ENCODE results near the gene VARS1.

DNA sequence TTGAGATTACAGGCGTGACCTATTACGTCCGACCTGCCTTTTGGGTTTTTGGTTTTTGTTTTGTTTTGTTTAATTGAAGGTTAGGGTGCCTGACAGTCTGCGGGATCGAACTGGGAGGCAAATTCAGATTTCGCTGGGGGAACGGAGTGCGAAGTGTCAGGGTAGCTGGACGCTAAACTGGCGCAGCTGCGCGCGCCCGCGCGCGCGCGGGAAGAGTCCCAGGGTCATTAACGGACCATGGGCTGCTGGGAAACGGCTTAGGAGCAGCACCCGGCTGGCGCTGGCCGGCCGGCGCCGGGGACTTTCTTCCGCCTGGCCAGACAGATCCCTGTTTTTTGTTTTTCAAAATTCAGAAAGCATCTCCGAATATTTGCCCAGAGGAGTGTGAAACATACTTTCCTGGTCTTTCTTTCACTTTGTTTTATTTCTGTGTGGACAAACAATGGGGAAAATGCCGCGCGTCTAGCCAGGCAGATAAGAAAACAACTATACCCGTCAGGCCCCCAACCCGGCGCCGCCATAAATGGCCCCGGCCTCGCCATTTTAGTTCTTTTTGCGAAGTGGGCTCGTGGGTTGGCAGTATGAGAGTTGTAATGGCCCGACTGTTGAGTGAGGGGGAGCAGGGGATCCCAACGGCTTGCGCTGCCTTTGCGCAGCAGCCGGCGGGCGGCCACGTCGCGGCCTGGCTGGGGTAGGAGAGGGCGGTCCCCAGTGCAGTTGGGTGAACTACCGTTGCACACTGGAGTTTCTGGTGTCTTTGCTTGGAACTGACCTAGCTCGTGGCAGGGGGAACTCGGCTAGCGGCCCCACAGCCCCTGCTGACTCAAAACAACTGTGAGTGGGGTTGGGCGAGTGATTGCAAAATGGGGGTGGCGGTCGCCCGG lies 39.1 kb upstream of the VARS1 start:
- TF ChIP-seq, protein P1, sequence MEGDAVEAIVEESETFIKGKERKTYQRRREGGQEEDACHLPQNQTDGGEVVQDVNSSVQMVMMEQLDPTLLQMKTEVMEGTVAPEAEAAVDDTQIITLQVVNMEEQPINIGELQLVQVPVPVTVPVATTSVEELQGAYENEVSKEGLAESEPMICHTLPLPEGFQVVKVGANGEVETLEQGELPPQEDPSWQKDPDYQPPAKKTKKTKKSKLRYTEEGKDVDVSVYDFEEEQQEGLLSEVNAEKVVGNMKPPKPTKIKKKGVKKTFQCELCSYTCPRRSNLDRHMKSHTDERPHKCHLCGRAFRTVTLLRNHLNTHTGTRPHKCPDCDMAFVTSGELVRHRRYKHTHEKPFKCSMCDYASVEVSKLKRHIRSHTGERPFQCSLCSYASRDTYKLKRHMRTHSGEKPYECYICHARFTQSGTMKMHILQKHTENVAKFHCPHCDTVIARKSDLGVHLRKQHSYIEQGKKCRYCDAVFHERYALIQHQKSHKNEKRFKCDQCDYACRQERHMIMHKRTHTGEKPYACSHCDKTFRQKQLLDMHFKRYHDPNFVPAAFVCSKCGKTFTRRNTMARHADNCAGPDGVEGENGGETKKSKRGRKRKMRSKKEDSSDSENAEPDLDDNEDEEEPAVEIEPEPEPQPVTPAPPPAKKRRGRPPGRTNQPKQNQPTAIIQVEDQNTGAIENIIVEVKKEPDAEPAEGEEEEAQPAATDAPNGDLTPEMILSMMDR (conservative IDR thresholded peaks at IDR 0.05; ENCODE audit: low read depth, low read length) = no peak
- TF ChIP-seq CEBPB (IDR thresholded peaks at IDR 0.05; ENCODE audit: low read depth, low read length) (peak; percentile 32; the same call in 1 of the 2 replicates), POLR2A (IDR thresholded peaks at IDR 0.05; ENCODE audit: low read depth, low read length) (peak; percentile 99), NFE2L2 (IDR thresholded peaks at IDR 0.05; ENCODE audit: low read depth, low read length) (no peak), RAD21 (IDR thresholded peaks at IDR 0.05; ENCODE audit: low read length) (no peak), RFX5 (IDR thresholded peaks at IDR 0.05; ENCODE audit: low read depth, low read length) (no peak), MAZ (IDR thresholded peaks at IDR 0.05; ENCODE audit: borderline replicate concordance, low read depth, low read length) (peak; percentile 30; the same call in 1 of the 2 replicates), RCOR1 (IDR thresholded peaks at IDR 0.05; ENCODE audit: insufficient replicate concordance, low read length) (no peak), FOS (IDR thresholded peaks at IDR 0.05; ENCODE audit: low read depth, low read length) (no peak), MAFK (IDR thresholded peaks at IDR 0.05; ENCODE audit: low read depth, low read length) (no peak)
- TF ChIP-seq, protein P2, sequence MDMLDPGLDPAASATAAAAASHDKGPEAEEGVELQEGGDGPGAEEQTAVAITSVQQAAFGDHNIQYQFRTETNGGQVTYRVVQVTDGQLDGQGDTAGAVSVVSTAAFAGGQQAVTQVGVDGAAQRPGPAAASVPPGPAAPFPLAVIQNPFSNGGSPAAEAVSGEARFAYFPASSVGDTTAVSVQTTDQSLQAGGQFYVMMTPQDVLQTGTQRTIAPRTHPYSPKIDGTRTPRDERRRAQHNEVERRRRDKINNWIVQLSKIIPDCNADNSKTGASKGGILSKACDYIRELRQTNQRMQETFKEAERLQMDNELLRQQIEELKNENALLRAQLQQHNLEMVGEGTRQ (IDR thresholded peaks at IDR 0.05; ENCODE audit: low read depth, low read length) = no peak

All from IMR-90 (cell line).